ENCODE data around the gene CAPN14.

Gene CAPN14

GRCh38 chr2:31202833-31203232, 14.5 kb downstream of the CAPN14 start:
- Histone ChIP-seq H3K4me1 (ENCODE audit: low read length) (peaks cover 15% of the 10 kb centered on the region), H4K20me1 (ENCODE audit: insufficient read depth, low read length) (no peaks in the 10 kb centered on the region), H3K36me3 (replicated peaks; ENCODE audit: insufficient read depth, low read length) (no peaks in the 10 kb centered on the region), H3K9me2 (replicated peaks; ENCODE audit: insufficient read depth, low read length) (no peaks in the 10 kb centered on the region), H3K4me3 (ENCODE audit: low read length) (no peak overlapping the region), H3F3A (ENCODE audit: insufficient read depth, low read length) (peaks cover 6% of the 10 kb centered on the region; the same call in 1 of the 2 replicates), H3K79me2 (ENCODE audit: low read length) (no peaks in the 10 kb centered on the region), H3K9ac (ENCODE audit: low read length) (no peak overlapping the region), H2AFZ (ENCODE audit: low read length) (no peak overlapping the region), H3K4me2 (ENCODE audit: low read depth, low read length) (no peak overlapping the region), H3K27me3 (replicated peaks; ENCODE audit: insufficient read depth, low read length) (no peaks in the 10 kb centered on the region), H3K9me3 (replicated peaks; ENCODE audit: insufficient read depth, low read length) (no peaks in the 10 kb centered on the region), H3K27ac (ENCODE audit: low read length) (no peak overlapping the region)
- DNase-seq, result no peak
- TF ChIP-seq EZH2 (optimal IDR thresholded peaks at IDR 0.05; ENCODE audit: low read depth, low read length), result no peak
- TF ChIP-seq EZH2phosphoT487 (IDR thresholded peaks at IDR 0.05; ENCODE audit: low read length), result no peak
- TF ChIP-seq CTCF (IDR thresholded peaks at IDR 0.05; ENCODE audit: low read length), result no peak

GRCh38 chr2:31202041-31202440, 15.3 kb downstream of the CAPN14 start:
- TF ChIP-seq EZH2phosphoT487 (IDR thresholded peaks at IDR 0.05; ENCODE audit: low read length) (no peak), EZH2 (optimal IDR thresholded peaks at IDR 0.05; ENCODE audit: low read depth, low read length) (no peak), CTCF (IDR thresholded peaks at IDR 0.05; ENCODE audit: low read length) (no peak)
- DNase-seq, result peak; percentile 1
- no peak overlapping the region for H2AFZ ChIP-seq (ENCODE audit: low read length)
- no peak overlapping the region for H3K9ac ChIP-seq (ENCODE audit: low read length)
- H4K20me1 ChIP-seq (ENCODE audit: insufficient read depth, low read length), result no peaks in the 10 kb centered on the region
- H3K27me3 ChIP-seq (replicated peaks; ENCODE audit: insufficient read depth, low read length), result no peaks in the 10 kb centered on the region
- H3K4me2 ChIP-seq (ENCODE audit: low read depth, low read length), result no peak overlapping the region
- no peaks in the 10 kb centered on the region for H3K9me3 ChIP-seq (replicated peaks; ENCODE audit: insufficient read depth, low read length)
- no peaks in the 10 kb centered on the region for H3K79me2 ChIP-seq (ENCODE audit: low read length)
- H3K9me2 ChIP-seq (replicated peaks; ENCODE audit: insufficient read depth, low read length), result no peaks in the 10 kb centered on the region
- H3K4me1 ChIP-seq (ENCODE audit: low read length), result peaks cover 7% of the 10 kb centered on the region
- no peak overlapping the region for H3K27ac ChIP-seq (ENCODE audit: low read length)
- no peaks in the 10 kb centered on the region; the same call in 1 of the 2 replicates for H3F3A ChIP-seq (ENCODE audit: insufficient read depth, low read length)
- H3K36me3 ChIP-seq (replicated peaks; ENCODE audit: insufficient read depth, low read length), result no peaks in the 10 kb centered on the region
- no peak overlapping the region for H3K4me3 ChIP-seq (ENCODE audit: low read length)

DNA sequence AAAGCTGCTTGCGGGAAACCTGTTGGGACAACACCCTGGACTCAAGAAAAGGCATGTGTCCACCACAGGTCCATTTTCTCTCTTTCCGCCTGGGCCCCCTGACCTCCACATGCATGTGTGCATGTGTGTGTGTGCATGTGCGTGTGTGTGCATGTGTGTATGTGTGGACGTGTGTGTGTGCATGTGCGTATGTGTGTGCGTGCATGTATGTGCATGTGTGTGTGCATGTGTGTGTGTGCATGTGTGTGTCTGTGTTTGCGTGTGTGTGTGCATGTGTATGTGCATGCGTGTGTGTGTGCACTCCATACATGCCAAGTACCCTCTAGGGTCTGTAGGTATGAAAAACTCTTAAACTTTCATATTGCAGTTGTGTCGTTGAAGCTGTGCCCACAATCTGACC, 16.3 kb downstream of the CAPN14 start:
- TF ChIP-seq EZH2 (optimal IDR thresholded peaks at IDR 0.05; ENCODE audit: low read depth, low read length) (no peak), EZH2phosphoT487 (IDR thresholded peaks at IDR 0.05; ENCODE audit: low read length) (no peak), CTCF (IDR thresholded peaks at IDR 0.05; ENCODE audit: low read length) (no peak)
- H3K79me2 ChIP-seq (ENCODE audit: low read length), result no peaks in the 10 kb centered on the region
- H3K9me3 ChIP-seq (replicated peaks; ENCODE audit: insufficient read depth, low read length), result no peaks in the 10 kb centered on the region

More for the DNA sequence above, 16.3 kb downstream of the CAPN14 start:
- Histone ChIP-seq H3F3A (ENCODE audit: insufficient read depth, low read length) (no peaks in the 10 kb centered on the region), H3K36me3 (replicated peaks; ENCODE audit: insufficient read depth, low read length) (no peaks in the 10 kb centered on the region), H3K4me3 (ENCODE audit: low read length) (no peak overlapping the region), H3K27me3 (replicated peaks; ENCODE audit: insufficient read depth, low read length) (no peaks in the 10 kb centered on the region), H3K27ac (ENCODE audit: low read length) (no peak overlapping the region), H3K9me2 (replicated peaks; ENCODE audit: insufficient read depth, low read length) (no peaks in the 10 kb centered on the region), H3K9ac (ENCODE audit: low read length) (no peak overlapping the region), H3K4me1 (ENCODE audit: low read length) (no peaks in the 10 kb centered on the region), H3K4me2 (ENCODE audit: low read depth, low read length) (no peak overlapping the region), H2AFZ (ENCODE audit: low read length) (no peak overlapping the region), H4K20me1 (ENCODE audit: insufficient read depth, low read length) (no peaks in the 10 kb centered on the region)
- DNase-seq, result no peak

All from MM.1S (cell line).